HG02763 (cell line): Measurements from ENCODE around the gene SLC6A5.

Experiments used
- ATAC-seq: cut with Tn5 transposase; IDR thresholded peaks from one replicate; pipeline ENCODE4 v1.9.1; 2021; ENCODE audit warnings: mild to moderate bottlenecking, moderate library complexity; ENCODE audit not compliant: unreplicated experiment

The SLC6A5 gene

DNA sequence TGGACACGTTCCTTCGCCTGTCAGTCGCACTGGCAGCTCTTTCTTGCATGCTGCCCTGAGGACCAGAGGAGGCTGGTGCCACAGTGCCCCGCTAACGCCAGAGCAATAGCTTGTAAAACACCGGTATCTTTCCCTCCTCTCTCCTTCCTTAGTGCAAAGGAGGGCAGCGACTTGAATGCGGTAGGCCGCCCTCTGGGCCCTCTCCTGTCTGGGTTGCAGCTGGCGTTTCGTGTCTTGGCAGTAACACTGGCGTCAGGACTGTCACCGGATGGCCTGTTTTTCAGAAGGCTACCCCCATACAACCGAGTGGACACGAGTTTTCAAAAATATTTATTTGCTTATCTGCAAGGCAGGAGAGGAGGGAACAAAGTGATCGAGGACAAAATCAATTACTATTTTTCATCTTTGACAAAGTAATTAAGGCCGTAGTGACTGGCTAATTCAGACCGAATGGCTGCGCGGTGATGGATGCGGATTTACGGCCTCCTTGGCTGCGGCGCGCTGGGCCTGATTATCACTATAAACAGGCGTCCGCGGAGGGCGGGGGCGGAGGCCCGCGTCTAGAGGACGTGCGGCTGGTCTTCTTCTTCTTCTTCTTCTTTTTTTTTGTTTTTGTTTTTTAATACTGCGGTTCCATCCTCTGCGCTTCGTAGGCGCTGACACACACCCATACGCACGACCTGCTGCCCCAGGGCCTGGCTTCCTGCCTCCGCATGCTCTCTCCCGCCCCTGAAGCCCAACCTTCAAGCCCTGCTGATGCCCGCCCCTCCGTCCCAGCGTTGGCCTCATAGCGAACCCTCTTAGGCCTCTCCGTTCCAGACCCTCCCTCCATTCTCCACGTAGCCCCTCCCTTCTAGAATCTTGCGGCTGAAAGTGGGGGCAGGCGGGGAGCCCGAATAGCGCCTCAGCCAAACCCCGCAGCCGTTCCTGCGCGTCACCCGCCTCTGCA lies 2.9 kb upstream of the SLC6A5 start:
- no peak for ATAC-seq

DNA sequence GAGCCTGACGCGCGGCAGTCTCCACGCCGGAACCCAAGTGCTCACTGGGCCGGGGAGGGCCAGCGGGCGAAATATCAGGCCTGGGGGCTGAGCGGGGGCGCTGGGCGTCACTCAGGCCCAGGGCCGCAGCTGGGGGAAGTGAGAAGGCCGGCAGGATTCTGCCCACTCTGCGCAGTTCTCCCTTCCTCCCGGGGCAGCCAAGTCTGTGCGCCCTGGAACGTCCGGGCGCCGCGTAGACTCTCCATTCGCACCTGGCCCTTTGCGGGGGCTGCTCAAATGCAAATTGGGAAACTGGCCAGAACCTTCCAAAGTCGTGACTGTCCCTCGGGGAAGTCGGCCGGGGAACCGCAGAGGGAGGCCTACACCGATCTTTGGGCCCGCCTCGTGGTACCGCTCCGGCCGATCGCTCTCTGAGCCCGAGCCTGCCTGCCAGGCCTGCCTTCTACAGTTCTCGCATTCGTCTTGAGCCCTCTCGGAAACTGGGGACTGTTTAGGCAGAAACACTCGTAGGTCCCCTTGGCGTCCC lies 2.2 kb upstream of the SLC6A5 start:
- ATAC-seq = no peak

DNA sequence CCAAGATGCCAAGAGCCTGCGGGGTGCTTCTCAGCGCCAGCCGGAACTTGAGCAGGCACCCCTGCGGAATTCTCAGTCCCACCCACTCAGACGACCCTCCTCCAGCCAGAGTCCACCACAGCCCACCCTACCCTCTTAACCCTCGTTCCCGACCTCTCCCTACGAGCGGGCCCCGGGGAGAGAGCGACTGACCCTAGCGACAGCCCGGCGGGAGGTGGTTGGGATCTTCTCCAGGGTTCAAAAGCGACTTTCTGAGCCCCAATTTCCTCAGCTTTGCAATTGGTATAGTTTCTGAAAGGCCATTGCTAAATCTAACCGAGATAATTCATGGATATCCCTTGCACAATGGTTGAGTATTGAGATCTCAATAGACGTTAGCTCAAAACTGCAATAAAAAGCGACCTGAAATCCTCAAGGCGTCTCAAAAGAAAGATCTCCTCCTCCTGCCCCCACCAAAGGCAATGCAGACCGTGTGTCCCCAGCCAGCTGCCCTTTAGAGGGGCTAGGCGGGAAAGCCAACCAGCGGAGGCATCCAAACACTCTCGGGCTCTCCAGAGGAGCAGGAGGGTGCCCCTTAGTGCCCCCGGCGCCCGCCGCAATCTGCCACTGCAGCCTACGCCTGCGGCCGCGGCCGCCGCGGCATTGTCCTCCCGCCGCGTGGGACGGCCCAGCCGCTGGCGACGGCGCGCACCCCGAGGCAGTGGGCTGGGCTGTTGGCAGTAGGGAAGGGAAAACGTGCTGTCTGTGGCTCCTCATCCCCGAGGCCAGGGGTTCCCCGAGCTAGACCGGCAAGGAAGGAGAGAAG lies 1.5 kb upstream of the SLC6A5 start:
- no peak for ATAC-seq

DNA sequence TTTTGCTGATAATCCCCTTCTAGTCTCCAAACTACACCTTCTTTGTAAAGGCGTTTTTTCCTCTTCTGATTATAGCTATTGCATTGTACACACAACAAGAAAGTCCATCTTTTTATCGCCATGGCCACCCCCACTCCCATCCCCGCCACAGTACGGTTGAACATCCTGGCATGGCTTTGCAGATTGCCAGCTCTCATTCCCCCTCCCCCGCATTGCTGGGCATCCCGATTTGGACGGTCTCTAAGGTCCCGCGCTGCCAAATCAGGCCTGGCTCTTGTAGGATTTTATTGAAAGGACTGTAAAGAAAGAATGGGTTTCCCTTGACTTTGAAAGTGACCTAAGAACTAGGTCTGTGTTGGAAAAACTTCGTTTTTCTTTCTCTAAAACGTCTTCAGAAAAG lies 916 bp upstream of the SLC6A5 start:
- ATAC-seq = no peak

DNA sequence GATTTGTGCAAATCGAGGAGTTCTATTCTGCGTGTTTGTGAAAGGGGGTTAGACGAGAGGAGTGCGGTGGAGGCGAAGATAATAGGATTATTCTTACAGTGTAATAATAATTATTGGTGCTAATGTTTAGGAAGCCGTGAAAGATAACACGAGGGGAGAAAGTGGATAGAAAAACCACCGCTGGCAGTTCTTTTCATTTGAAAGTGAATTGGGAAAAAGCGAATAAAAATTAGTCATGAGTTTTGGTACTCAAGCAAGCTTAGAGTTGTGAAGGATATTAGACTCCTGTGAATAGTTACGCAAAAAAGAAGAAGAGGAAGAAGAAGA lies 575 bp downstream of the SLC6A5 start:
- ATAC-seq = no peak

DNA sequence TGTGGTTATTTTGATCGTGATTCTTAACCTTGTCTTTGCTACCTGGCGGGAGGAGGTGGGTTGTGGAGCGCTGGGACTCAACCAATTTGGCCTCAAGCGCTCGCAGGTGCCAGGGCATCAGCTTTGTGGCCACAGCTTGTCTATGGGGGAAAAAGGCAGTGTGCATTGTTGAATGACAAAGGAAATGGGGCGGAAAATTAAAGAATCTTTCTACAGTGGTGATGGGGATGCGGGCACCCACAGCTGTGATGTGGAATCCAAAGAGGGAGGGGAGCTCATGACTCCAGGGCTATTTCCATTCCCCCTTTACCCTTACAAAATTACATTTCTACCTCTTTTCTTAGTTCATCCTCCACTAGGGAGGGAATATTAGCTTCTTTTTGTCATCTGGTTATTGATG lies 1.1 kb downstream of the SLC6A5 start:
- no peak for ATAC-seq

DNA sequence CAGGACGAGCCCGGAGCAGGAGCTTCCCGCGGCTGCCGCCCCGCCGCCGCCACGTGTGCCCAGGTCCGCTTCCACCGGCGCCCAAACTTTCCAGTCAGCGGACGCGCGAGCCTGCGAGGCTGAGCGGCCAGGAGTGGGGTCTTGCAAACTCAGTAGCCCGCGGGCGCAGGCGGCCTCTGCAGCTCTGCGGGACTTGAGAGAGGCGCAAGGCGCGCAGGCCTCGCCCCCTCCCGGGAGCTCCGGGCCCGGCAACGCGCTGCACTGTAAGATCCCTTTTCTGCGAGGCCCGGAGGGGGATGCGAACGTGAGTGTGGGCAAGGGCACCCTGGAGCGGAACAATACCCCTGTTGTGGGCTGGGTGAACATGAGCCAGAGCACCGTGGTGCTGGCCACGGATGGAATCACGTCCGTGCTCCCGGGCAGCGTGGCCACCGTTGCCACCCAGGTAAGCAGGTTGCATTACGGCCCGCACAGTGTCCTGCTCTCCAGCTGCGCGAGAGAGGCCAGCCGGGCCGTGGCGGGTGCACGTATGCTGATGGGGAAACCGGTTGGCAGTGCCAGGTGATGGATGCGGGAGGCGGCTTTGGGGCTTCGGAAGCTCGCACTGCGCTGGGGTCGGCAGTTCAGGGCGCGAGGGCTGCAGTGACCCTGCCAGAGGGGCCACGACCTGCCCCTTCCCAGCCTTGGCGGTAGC lies 2.0 kb downstream of the SLC6A5 start:
- ATAC-seq = no peak

DNA sequence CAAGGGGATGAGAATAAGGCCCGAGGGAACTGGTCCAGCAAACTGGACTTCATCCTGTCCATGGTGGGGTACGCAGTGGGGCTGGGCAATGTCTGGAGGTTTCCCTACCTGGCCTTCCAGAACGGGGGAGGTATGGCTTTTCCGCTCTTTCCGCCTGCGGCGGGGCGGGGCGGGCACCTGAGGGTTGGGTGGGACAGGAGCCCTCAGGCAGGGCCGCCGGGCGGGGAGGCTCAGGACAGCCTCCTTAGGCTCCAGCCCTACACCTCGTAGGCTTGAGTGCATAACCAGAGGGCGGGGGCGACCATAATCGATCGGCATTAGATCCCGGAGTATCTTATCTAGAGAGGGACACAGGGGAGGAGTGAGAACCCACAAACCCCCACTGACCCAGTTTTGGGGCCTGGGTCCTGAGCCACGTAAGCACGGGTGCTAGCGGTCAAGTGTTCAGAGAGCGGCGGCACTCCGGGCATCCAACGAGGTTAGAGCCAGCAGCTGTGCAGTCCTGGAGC lies 4.9 kb downstream of the SLC6A5 start:
- no peak for ATAC-seq

DNA sequence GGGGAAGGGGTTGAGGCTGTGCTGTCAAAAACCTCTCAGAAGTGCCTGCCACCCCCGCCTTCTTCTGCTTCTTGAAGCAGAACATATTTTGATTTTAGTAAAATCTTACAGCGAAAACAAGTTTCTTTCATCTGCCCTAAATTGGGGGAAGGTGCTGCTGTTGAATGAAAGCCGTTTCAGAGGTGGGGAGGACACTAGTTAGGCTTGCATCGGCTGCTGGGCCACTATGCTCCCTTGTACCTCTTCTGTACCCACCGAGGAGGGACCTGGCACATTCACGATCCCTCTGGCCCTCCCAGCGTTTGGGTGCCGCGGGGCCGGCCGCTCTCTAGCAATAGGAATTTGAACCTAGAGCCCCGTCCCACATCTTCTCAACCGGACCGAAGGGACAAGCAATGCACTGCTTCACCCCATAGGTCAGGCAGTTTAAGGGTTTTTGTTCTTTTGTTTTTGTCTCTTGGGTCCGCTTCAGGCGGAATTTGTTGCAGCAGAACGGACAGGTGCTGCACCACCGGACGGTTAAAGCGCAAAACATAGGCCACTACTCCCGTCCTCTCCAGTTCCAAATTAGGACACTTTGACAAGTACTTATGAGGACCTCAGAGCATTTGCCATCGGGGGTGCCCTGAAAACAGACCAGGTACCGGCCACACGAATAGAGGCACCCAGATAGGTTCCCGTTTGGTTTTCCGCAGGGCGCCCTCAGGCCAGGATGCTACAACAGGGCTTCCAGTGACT lies 5.6 kb downstream of the SLC6A5 start:
- ATAC-seq = no peak

DNA sequence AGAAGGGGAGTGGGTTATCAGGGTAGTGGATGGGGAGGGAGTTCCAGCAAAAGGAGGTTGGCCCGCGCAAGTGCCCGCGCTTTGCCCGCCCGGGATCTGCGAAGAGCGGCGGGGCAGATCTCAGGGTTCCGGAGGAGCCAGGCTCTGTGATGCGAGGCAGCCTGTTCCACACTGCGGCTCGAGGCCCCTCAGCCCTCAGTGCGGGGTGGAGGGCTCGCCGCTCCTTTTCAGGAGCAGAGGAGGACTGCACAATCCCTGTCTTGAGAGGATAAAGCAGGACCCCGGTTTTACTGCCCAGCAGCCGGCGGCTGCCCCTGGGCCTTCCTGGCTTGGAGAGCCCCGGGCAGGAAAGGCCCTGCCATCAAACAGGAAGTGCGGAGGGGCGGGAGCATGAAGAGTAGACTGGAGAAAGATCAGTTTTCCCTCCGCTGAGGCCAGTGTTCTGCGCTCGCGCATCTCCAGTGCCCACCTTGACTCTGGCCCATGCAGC lies 6.2 kb downstream of the SLC6A5 start:
- no peak for ATAC-seq

DNA sequence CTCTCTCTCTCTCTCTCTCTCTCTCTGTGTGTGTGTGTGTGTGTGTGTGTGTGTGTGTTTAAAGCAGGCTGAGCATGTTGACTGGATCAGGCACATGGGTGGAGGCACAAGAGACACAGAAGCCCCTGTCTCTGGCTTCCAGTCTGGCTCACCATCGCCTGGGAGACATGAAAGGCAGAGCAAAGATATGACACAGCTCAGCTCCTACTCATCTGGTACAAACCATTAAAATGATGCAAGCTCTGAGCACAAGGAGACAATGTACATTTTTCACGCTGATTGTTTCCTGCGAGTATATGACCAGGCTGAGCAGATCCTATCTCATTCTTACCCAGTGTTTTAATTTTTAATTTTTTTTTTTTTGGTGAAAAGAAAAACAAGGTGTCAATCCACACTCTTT lies 9.5 kb downstream of the SLC6A5 start:
- no peak for ATAC-seq

DNA sequence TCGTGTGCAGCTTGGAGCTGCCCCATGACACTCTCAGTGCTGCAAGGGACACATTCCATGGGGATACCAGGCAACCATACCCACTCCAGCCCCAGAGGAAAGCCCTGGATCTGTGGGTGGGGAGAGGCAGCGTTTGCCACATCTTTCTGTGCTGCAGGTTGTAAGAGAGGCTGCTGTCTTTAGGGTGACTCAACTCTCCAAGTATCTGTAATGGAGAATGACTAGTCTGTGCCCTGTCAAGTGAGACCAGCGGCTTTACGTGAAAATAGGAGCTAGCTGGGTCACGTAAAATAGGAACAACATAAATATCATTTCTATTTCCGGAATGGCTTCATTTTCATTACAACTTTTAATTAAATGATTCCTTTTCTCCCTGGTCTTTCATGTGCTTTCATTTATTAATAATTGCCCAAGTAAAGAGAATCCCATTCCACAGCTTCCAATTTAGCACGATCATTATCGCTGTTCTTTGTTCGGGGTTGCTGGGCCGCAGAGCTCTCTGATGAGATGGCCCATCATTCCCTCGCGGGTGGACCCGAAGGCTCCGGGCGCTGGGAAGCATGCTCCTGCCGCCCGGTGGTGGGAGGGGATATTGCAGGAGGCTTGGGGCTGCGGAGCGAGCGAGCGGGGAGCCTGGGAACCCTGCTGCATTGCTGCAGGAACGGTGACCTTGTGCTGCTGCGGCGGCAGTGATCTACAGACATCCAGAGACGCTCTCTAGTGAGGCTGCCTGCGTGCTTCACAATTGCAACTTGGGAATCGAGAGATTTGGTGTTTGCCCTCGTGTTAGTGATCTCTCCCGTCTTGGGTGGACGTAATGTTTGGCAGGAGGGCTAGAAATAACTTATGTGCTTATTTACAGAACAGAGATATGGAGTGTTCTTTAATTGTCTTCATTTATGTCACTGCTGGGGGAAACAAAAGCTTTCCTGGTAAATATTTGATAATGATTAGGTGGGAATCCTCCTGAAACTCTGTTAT lies 10.6 kb downstream of the SLC6A5 start:
- ATAC-seq = peak; percentile 98

DNA sequence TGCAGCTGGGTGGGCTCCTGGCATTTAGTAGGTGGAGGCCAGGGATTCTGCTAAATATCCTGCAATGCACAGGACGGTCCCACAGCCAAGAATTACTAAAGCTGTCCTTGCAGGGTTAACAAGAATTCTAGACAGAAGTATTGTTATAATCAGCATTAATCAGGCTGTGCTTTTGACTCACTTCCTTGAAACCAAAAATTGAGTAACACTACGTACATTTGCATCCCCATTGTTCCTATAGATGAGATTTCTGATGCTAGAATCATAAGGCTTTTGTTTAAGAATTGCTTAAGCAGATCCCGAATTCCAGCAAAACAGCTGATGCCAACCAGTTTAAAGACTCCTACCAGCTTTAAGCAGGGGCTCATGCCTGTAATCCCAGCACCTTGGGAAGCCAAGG lies 11.4 kb downstream of the SLC6A5 start:
- ATAC-seq = no peak

DNA sequence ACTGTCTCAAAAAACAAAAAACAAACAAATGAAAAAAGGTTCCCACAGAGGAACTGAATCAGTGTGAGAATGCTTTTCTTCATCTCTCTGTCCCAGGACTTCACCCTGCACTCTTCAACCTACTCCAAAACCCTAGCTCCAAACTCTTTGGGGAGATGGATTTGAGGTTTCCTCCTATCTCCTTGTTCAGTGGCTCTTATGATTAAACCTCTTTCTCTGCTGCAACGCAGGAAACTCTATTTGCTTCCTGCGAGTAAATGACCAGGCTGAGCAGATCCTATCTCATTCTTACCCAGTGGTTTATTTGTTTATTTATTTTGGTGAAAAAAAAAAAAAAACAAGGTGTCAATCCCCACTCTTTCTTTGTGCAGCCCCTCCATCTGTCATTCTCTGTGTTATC lies 12.0 kb downstream of the SLC6A5 start:
- no peak for ATAC-seq

DNA sequence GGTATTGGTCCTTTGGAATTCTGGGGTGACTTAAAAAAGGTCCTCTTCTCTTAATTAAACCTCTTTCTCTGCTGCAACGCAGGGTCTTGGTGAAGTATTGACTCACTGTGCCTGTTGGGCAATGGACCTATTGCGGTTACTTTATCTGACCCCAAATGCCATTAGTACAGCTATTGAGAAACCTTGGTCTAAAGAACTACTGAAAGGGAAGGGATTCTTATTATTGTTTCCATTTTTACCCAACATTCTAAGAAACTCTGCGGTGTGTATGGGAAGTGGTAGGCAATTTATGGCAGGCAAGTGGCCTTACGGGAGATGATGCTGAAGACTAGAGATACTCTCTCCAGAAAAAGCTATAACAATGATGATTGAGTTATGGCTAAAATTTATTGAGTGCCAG lies 12.5 kb downstream of the SLC6A5 start:
- no peak for ATAC-seq

DNA sequence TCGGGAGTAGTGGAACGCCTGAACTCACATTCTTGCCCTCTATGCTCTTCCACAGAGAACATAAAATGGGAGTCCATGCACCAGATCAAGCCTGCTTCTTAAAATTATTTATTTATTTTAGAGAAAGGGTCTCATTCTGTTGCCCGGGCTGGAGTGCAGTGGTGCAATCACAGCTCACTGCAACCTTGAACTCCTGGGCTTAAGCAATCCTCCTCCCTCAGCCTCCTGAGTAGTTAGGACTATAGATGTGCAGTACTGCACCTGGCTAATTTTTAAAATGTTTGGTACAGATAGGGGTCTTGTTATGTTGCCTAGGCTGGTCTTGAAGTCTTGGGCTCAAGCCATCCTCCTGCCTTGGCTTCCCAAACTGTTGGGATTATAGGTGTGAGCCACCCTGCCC lies 13.0 kb downstream of the SLC6A5 start:
- no peak for ATAC-seq

DNA sequence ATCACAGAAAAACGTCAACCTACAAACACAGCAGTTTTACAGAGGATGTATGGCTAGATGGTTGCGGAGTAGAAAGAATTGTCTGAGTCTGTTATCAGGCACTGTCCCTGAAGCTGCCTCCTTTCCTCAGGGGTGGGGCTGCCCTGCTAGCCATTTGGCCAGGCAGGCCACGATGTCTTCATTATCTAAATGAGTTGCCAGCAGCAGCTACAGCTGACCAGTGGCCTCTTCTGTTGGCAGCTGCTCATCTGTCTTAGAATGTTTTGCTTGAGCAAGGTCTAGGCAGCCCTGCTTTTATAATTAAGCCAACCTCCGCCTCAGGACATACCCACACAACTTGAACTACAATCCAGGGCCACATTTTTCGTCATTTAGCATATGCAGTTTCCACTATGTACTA lies 17.5 kb downstream of the SLC6A5 start:
- ATAC-seq = no peak

DNA sequence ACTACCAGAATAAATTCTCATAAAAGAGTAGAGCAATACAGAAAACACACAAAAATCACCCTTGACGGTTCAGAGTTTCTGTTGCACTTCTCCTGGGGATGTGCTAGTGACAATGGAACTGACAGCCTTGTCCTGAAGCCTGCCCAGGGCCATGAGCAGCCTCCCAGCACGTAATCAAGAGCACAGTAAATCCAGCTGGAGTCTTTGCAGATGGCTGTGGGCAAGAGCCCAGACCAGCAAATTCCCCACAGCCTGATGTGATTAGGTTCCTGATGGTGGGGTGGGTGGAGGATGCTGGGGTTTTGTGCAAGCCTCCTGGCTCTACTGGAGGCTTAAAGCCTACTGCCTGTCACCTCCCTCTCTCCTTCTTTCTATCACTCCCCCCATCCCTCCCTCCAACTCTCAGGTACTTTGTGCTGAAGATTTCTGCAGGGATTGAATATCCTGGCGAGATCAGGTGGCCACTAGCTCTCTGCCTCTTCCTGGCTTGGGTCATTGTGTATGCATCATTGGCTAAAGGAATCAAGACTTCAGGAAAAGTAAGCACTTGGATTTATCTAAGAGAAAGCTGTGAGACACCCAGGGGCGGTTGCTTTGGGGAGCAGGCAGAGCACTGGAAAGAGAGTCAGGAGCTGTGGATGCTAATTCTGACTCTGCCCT lies 18.1 kb downstream of the SLC6A5 start:
- no peak for ATAC-seq

DNA sequence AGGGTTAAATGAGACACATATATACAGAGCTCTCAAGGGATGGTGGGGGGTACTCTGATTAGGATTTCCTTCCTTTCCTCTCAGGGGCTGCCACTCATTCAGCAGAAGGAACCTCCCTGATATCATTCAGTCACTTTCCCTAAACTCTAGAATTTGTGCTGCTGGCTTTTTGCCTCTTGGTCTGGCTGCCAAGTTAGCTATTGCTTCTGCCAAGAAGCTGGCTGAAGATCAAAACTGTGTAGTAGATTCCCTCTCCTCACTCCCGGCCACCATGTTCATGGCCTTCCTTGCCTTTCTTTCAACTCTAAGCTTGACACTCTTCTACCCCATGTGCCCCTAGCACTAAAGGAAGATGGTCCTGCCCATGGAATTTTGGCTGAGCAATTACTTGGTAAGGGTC lies 18.7 kb downstream of the SLC6A5 start:
- ATAC-seq = no peak
